NT2/D1 (cell line): ENCODE data around the gene DHRS9.

Experiments used
- DNase-seq: peaks from one replicate; pipeline ENCODE4 v3.0.0-alpha.2; 2011; ENCODE audit warnings: low read depth, low spot score
- H3K27me3 ChIP-seq: 2 replicates; pipeline ENCODE4 v1.6.0; 2011; ENCODE audit warnings: mild to moderate bottlenecking; ENCODE audit not compliant: insufficient read length, insufficient read depth
- H3K36me3 ChIP-seq: 2 replicates; pipeline ENCODE4 v1.6.1; 2011; ENCODE audit warnings: mild to moderate bottlenecking, low read length, mixed read lengths; ENCODE audit not compliant: insufficient read depth, insufficient read length
- H3K4me1 ChIP-seq: 2 replicates; pipeline ENCODE4 v1.5.1; 2011; ENCODE audit not compliant: insufficient read depth, insufficient read length
- H3K4me3 ChIP-seq: 2 replicates; pipeline ENCODE4 v1.5.1; 2011; ENCODE audit warnings: low read depth; ENCODE audit not compliant: insufficient read length
- H3K9ac ChIP-seq: 2 replicates; pipeline ENCODE4 v1.6.0; 2011; ENCODE audit warnings: low read depth; ENCODE audit not compliant: insufficient read length
- H3K9me3 ChIP-seq: 2 replicates; pipeline ENCODE4 v1.5.1; 2011; ENCODE audit warnings: mild to moderate bottlenecking, low read length; ENCODE audit not compliant: insufficient read depth
- SUZ12 ChIP-seq: IDR thresholded peaks from 2 replicates; pipeline ENCODE4 v1.6.1; 2011; ENCODE audit not compliant: insufficient read length, insufficient read depth; ENCODE audit errors: extremely low read depth
- YY1 ChIP-seq: IDR thresholded peaks from 2 replicates; pipeline ENCODE4 v1.6.1; 2011; ENCODE audit not compliant: insufficient read length, insufficient read depth
- ZNF274 ChIP-seq: IDR thresholded peaks from 2 replicates; pipeline ENCODE4 v1.6.1; 2011; ENCODE audit warnings: mild to moderate bottlenecking, low read depth, low read length

DHRS9 gene

GRCh38 chr2:169112841-169113240 lies 43.5 kb downstream of the DHRS9 start:
- TF ChIP-seq YY1: no peak
- TF ChIP-seq ZNF274: no peak
- no peak for TF ChIP-seq SUZ12
- Histone ChIP-seq H3K4me1 (no peaks in the 10 kb centered on the region), H3K4me3 (no peak overlapping the region), H3K9me3 (no peaks in the 10 kb centered on the region), H3K27me3 (peaks cover 4% of the 10 kb centered on the region), H3K9ac (no peak overlapping the region), H3K36me3 (no peaks in the 10 kb centered on the region)
- no peak for DNase-seq

DNA sequence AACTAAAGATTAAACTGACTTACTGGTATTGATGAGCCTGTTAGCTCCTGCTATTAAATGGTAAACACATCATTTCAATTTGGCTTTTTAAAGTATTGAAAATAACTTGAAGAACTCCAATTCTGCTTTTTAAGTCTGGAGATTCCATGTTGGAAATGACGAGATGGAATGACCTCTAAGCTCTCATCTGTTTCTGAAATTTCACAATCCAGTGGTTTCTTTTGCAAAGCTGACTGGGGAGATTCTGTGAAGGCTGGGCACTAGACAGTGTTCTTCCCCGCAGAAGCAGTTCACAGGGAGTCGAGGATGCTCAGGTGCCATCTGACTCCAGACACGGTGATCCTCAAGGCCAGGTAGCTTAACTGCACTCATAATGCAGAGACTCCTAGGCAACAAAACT lies 44.7 kb downstream of the DHRS9 start:
- no peak for DNase-seq
- no peak overlapping the region for H3K4me3 ChIP-seq
- no peaks in the 10 kb centered on the region for H3K36me3 ChIP-seq
- H3K4me1 ChIP-seq: no peaks in the 10 kb centered on the region
- no peak for TF ChIP-seq ZNF274
- TF ChIP-seq SUZ12: no peak
- no peak for TF ChIP-seq YY1
- H3K9ac ChIP-seq: no peak overlapping the region
- H3K27me3 ChIP-seq: peaks cover 4% of the 10 kb centered on the region
- no peaks in the 10 kb centered on the region for H3K9me3 ChIP-seq

DNA sequence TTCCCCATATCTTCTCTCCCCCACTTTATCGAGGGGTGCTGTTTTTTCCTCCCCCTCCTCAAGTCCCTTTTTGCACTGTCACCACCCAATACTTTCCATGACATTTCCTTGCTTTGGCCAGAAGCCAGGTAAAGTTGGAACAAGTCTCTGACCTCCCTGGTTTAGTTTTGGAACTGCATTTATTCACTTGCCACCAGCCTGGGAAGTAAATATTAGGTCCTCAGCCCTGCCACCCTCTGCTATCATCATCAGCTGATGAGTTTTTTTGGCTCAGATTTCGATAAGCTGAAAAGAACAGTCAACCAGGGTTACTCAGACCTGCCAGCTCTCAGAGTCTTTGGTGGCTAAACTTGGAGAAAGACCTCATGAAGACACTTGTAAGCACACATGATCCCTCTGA lies 47.0 kb downstream of the DHRS9 start:
- H3K36me3 ChIP-seq: no peaks in the 10 kb centered on the region
- H3K4me3 ChIP-seq: no peak overlapping the region
- H3K4me1 ChIP-seq: no peaks in the 10 kb centered on the region
- H3K9me3 ChIP-seq: peaks cover 6% of the 10 kb centered on the region; the same call in 1 of the 2 replicates
- H3K27me3 ChIP-seq: no peaks in the 10 kb centered on the region
- TF ChIP-seq YY1: no peak
- TF ChIP-seq ZNF274: no peak
- TF ChIP-seq SUZ12: no peak
- no peak overlapping the region for H3K9ac ChIP-seq
- DNase-seq: no peak

DNA sequence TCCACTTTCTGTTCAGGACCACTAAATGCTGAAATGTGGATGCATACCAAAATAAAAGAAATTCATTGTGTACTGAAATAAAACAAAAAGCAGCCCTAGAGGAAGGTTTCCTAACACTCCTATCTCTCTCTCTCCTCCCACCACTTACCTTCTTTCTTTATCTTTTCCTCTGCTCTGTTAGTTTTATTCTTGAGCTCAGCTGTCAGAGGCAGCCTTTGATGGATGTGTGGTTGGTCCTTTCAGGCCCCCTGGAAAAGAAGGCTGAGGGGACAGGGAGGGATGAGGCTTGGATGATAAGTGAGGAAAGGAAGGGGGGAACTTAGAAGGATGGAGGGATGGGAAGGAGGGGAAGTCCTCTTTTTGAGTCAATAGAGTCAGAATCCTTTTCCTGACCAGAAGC lies 47.6 kb downstream of the DHRS9 start:
- DNase-seq: no peak
- Histone ChIP-seq H3K27me3 (no peaks in the 10 kb centered on the region), H3K9ac (no peak overlapping the region), H3K4me3 (no peak overlapping the region), H3K9me3 (peaks cover 6% of the 10 kb centered on the region; the same call in 1 of the 2 replicates), H3K36me3 (no peaks in the 10 kb centered on the region), H3K4me1 (no peaks in the 10 kb centered on the region)
- TF ChIP-seq ZNF274: no peak
- no peak for TF ChIP-seq YY1
- no peak for TF ChIP-seq SUZ12

- no peak for TF ChIP-seq YY1
- no peak for TF ChIP-seq ZNF274
- no peak for TF ChIP-seq SUZ12
- no peak for DNase-seq
- H3K4me3 ChIP-seq: no peak overlapping the region
Observed at GRCh38 chr2:169118060-169118459, 48.7 kb downstream of the DHRS9 start.

DNA sequence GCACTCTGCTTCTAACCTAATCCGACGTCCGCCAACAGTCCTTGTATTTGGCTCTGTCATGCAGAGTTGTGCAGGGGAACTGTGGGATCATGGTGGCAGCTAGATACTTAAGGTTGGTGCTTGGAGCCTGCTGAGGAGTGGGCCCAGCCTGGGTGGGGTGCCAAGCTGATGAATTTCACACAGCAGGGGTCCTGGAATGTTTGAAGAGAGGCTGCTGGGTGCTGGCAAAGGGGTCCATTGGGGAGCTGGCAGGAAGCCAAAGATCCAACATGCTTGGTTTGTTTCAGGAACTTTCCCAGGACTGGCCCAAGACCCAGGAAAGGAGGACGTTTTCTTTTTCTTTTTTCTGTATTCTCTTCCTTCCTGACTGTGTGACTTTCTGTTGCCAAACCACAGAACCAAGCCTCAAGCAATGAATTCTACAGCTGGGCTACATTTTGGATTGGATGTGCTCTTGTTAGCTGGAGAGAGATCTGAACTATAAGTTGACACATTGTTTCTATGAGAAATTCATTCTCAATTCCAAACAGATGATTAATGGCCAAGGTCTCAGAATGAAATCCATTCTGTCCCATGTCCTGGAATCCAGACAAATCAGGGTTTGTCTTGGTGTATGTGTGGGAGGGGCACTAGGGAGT lies 49.9 kb downstream of the DHRS9 start:
- Histone ChIP-seq H3K36me3 (no peaks in the 10 kb centered on the region), H3K27me3 (no peaks in the 10 kb centered on the region), H3K9ac (no peak overlapping the region), H3K9me3 (peaks cover 6% of the 10 kb centered on the region; the same call in 1 of the 2 replicates), H3K4me3 (no peak overlapping the region), H3K4me1 (no peaks in the 10 kb centered on the region)
- no peak for DNase-seq
- no peak for TF ChIP-seq YY1
- no peak for TF ChIP-seq ZNF274
- TF ChIP-seq SUZ12: no peak

More at GRCh38 chr2:169118060-169118459, 48.7 kb downstream of the DHRS9 start:
- Histone ChIP-seq H3K9me3 (peaks cover 6% of the 10 kb centered on the region; the same call in 1 of the 2 replicates), H3K27me3 (no peaks in the 10 kb centered on the region), H3K4me1 (no peaks in the 10 kb centered on the region), H3K9ac (no peak overlapping the region), H3K36me3 (no peaks in the 10 kb centered on the region)

- no peaks in the 10 kb centered on the region for H3K36me3 ChIP-seq
- H3K4me1 ChIP-seq: no peaks in the 10 kb centered on the region
- no peak for DNase-seq
- no peak overlapping the region for H3K4me3 ChIP-seq
- no peak overlapping the region for H3K9ac ChIP-seq
- no peaks in the 10 kb centered on the region for H3K27me3 ChIP-seq
- H3K9me3 ChIP-seq: peaks cover 6% of the 10 kb centered on the region; the same call in 1 of the 2 replicates
- TF ChIP-seq YY1 (no peak), ZNF274 (no peak)
Observed at GRCh38 chr2:169119851-169120250, 50.5 kb downstream of the DHRS9 start.
